ENCODE data around the gene RAD51B.

DNA sequence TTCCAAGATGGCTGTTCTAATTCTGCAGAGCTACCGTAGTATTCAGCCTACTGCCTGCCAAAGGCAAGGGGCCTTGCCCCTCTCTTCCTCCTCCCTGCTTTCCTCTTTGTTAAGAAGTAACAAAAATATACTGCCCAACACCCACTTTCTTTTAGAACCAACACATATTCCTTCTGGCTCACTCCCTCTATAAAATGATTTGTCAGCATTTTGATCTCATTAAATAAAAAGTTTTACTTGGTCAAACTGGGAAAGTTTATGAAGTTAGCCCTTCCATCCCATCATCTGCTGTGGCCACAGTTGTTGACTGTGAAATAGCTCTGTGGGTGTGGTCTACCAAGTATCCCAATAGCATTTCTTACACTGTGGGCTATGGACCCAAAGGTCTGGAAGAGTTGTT is 500.9 kb downstream of the RAD51B start:
- TF ChIP-seq, protein P1, sequence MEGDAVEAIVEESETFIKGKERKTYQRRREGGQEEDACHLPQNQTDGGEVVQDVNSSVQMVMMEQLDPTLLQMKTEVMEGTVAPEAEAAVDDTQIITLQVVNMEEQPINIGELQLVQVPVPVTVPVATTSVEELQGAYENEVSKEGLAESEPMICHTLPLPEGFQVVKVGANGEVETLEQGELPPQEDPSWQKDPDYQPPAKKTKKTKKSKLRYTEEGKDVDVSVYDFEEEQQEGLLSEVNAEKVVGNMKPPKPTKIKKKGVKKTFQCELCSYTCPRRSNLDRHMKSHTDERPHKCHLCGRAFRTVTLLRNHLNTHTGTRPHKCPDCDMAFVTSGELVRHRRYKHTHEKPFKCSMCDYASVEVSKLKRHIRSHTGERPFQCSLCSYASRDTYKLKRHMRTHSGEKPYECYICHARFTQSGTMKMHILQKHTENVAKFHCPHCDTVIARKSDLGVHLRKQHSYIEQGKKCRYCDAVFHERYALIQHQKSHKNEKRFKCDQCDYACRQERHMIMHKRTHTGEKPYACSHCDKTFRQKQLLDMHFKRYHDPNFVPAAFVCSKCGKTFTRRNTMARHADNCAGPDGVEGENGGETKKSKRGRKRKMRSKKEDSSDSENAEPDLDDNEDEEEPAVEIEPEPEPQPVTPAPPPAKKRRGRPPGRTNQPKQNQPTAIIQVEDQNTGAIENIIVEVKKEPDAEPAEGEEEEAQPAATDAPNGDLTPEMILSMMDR (IDR thresholded peaks at IDR 0.05) = no peak
- TF ChIP-seq EP300 (IDR thresholded peaks at IDR 0.05; ENCODE audit: low read depth) (no peak), POLR2A (IDR thresholded peaks at IDR 0.05) (no peak)
